Memory B cell (primary cell): ENCODE data around the gene DCLK1.

ENCODE experiments used
- ATAC-seq: fragments of 150-1000 bp; cut with Tn5 transposase; 2 replicates; pipeline ENCODE4 v1.10.0; 2021; ENCODE audit warnings: low read depth, mild to moderate bottlenecking, moderate library complexity
- DNase-seq, 2 donors: peaks; one replicate each; pipeline ENCODE4 v3.0.0; 2022; ENCODE audit warnings: low spot score in 2 of 2
- H3K27ac Mint-ChIP-seq: one replicate; pipeline ENCODE4 v1.8.0; 2022; ENCODE audit warnings: mild to moderate bottlenecking, moderate library complexity, mixed read lengths
- H3K27me3 Mint-ChIP-seq: one replicate; pipeline ENCODE4 v1.8.0; 2022; ENCODE audit warnings: mixed read lengths
- H3K36me3 Mint-ChIP-seq: one replicate; pipeline ENCODE4 v1.8.0; 2022; ENCODE audit warnings: mild to moderate bottlenecking, mixed read lengths
- H3K4me1 Mint-ChIP-seq: one replicate; pipeline ENCODE4 v1.8.0; 2022; ENCODE audit warnings: mixed read lengths
- H3K4me3 Mint-ChIP-seq: one replicate; pipeline ENCODE4 v1.8.0; 2022; ENCODE audit warnings: mild to moderate bottlenecking, moderate library complexity, mixed read lengths
- H3K9me3 Mint-ChIP-seq: one replicate; pipeline ENCODE4 v1.8.0; 2022; ENCODE audit warnings: mixed read lengths

DCLK1 gene

DNA sequence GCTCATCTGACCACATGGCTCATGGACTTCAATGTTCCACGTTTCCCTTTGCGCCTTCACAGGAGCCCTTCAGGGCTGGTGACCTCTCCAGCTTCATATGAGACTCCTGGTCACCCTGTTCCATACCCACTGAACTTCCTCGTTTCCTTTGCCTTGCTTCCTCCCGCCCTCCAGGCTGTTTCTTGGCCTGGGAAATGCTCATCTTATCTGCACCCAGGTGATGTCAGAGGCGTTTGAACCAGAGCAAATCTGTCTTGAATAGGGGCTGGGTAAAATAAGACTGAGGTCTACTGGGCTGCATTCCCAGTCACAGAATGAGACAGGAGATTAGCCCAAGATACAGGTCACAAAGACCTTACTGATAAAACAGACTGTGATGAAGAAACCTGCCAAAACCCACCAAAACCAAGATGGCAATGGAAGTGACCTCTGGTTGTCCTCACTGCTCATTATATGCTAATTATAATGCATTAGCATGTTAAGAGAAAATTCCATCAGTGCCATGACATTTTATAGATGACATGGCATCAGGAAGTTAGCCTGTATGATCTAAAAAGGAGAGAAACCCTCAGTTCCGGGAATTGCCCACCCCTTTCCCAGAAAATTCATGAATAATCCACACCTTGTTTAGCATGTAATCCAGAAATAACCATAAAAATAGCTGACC is 102.7 kb downstream of the DCLK1 start:
- Mint-ChIP-seq H3K9me3 (peaks cover 2% of the 10 kb centered on the region), H3K27ac (no peak overlapping the region), H3K4me3 (no peak overlapping the region), H3K27me3 (no peaks in the 10 kb centered on the region), H3K36me3 (no peaks in the 10 kb centered on the region), H3K4me1 (no peaks in the 10 kb centered on the region)
- no peak for ATAC-seq
- no peak for DNase-seq

GRCh38 chr13:36026531-36026930 is 104.7 kb downstream of the DCLK1 start:
- Mint-ChIP-seq H3K4me1 (no peaks in the 10 kb centered on the region), H3K27ac (no peak overlapping the region), H3K36me3 (no peaks in the 10 kb centered on the region), H3K27me3 (no peaks in the 10 kb centered on the region), H3K9me3 (peaks cover 7% of the 10 kb centered on the region), H3K4me3 (no peak overlapping the region)
- DNase-seq (no peak), ATAC-seq (no peak)

DNA sequence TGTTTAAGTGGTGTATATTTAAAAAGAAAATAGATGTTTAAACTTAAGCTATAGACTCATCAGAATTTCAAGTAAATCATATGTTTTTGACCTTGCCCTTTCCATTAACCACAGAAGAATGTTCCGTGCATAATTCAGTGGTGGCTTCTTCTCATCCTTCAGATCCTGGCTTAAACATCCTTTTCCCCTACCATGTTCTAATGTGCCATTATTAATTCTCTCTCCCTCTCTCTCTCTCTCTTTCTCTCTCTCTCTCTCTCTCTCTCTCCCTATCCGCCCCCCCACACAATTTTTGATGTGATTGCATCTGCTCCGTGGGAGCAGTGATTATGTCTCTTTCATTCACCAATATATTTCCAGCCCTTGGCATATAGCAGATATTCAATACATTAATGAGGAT is 116.4 kb downstream of the DCLK1 start:
- Mint-ChIP-seq H3K36me3 (peaks cover 1% of the 10 kb centered on the region), H3K9me3 (peaks cover 3% of the 10 kb centered on the region), H3K4me3 (no peak overlapping the region), H3K4me1 (no peaks in the 10 kb centered on the region), H3K27ac (no peak overlapping the region), H3K27me3 (peaks cover 2% of the 10 kb centered on the region)
- DNase-seq = no peak
- no peak for ATAC-seq

- H3K9me3 Mint-ChIP-seq = no peaks in the 10 kb centered on the region
- H3K4me3 Mint-ChIP-seq = no peak overlapping the region
- ATAC-seq (no peak), DNase-seq (no peak)
- no peak overlapping the region for H3K27ac Mint-ChIP-seq
- H3K4me1 Mint-ChIP-seq = no peaks in the 10 kb centered on the region
- no peaks in the 10 kb centered on the region for H3K27me3 Mint-ChIP-seq
- no peaks in the 10 kb centered on the region for H3K36me3 Mint-ChIP-seq
These were observed 124.1 kb downstream of the DCLK1 start for GRCh38 chr13:36006894-36007675.

DNA sequence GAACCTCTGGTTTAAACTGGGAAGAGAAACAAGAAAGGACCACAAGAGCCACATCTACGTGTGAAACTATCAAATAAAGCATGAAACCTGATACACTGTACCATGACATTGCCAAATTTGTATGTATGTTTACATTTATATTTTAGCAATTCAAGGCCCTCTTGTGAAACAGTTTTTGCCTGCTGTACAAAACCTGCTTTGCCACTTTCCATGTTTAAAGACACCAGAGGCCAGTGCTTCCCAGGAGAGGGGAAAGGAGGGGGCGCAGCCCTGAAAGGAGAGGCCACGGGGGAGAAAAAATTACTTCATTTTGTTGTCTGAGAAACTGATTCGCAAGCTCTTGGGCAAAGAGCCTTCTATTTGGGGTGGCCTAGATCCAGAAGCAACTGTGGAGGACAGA is 124.8 kb downstream of the DCLK1 start:
- no peak for DNase-seq
- no peaks in the 10 kb centered on the region for H3K27me3 Mint-ChIP-seq

DNA sequence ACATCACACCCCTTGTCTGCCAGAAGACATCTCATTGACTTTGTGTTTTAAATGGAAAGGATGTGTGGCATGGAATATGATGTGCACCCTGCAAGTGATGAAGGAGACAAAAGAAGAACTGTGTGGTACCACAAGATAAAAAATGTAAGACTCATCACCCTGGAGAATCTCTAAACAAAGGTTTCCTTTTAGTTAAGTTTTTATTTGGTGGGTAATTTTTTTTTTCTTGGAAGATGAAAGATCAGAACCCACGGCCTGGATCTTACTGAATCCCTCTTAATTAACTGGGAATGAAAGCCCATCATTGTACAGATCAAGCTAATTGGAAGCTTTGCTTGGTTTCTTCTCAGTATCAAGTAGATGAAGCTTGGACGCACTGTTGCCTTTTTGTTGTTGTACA is 129.6 kb downstream of the DCLK1 start:
- Mint-ChIP-seq H3K36me3 (no peaks in the 10 kb centered on the region), H3K9me3 (peaks cover 4% of the 10 kb centered on the region), H3K27ac (no peak overlapping the region), H3K4me1 (no peaks in the 10 kb centered on the region), H3K4me3 (no peak overlapping the region), H3K27me3 (no peaks in the 10 kb centered on the region)
- no peak for ATAC-seq
- no peak for DNase-seq

More for the DNA sequence above, 124.8 kb downstream of the DCLK1 start:
- Mint-ChIP-seq H3K9me3 (no peaks in the 10 kb centered on the region), H3K4me1 (no peaks in the 10 kb centered on the region), H3K36me3 (no peaks in the 10 kb centered on the region), H3K27ac (no peak overlapping the region), H3K4me3 (no peak overlapping the region)
- no peak for ATAC-seq

GRCh38 chr13:36000028-36000427 is 131.2 kb downstream of the DCLK1 start:
- ATAC-seq = no peak
- no peaks in the 10 kb centered on the region for H3K27me3 Mint-ChIP-seq
- H3K27ac Mint-ChIP-seq = no peak overlapping the region
- H3K36me3 Mint-ChIP-seq = no peaks in the 10 kb centered on the region
- DNase-seq = no peak
- peaks cover 4% of the 10 kb centered on the region for H3K9me3 Mint-ChIP-seq
- no peaks in the 10 kb centered on the region for H3K4me1 Mint-ChIP-seq
- H3K4me3 Mint-ChIP-seq = no peak overlapping the region

GRCh38 chr13:35996360-35996759 is 134.8 kb downstream of the DCLK1 start:
- DNase-seq (no peak), ATAC-seq (no peak)
- H3K9me3 Mint-ChIP-seq = peaks cover 4% of the 10 kb centered on the region
- H3K27ac Mint-ChIP-seq = no peak overlapping the region
- no peaks in the 10 kb centered on the region for H3K36me3 Mint-ChIP-seq
- H3K27me3 Mint-ChIP-seq = no peaks in the 10 kb centered on the region
- H3K4me3 Mint-ChIP-seq = no peak overlapping the region
- no peaks in the 10 kb centered on the region for H3K4me1 Mint-ChIP-seq

GRCh38 chr13:35995136-35995535 is 136.0 kb downstream of the DCLK1 start:
- no peak overlapping the region for H3K4me3 Mint-ChIP-seq
- no peaks in the 10 kb centered on the region for H3K4me1 Mint-ChIP-seq
- ATAC-seq = no peak
- H3K9me3 Mint-ChIP-seq = peaks cover 5% of the 10 kb centered on the region
- H3K27ac Mint-ChIP-seq = no peak overlapping the region
- no peaks in the 10 kb centered on the region for H3K36me3 Mint-ChIP-seq
- H3K27me3 Mint-ChIP-seq = no peaks in the 10 kb centered on the region
- no peak for DNase-seq

DNA sequence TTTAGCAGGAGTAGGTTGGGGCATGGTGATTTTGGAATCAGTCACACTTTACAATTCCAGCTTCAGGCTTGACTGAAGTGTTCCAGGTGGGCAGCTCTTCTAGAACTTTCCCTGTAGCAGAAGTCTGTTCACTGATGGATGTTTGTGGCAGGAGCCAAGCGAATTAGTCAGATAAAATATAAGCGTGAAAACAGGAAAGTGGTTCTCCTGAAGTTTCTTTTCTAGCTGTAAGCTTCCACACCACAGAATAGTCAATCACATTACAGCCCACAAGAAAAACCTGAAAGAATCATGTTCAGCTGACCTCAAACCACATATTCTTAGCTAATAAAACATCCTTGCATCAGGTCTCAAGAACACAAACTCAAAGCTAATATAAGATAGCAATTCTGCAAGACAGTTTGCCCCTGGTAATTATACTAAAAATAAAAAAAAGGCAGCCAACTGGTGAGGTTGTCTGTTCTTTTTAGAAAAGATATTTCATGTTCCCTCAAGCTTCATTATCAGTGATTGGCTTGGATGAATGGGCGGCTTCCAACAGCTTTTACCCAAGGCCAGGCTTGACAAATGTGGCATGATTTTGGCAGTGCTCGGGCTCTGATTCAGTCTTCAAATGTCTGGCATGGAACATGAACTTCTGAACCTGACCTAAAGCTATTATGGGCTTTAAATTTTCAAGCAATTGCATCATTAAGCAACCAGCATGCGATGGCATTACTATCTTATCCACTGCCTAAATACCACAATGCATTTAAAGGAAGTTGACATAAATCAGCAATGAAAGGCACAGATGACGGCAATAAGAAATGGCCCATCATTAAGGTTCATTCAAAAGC is 136.8 kb downstream of the DCLK1 start:
- ATAC-seq (no peak), DNase-seq (no peak)
- Mint-ChIP-seq H3K27me3 (no peaks in the 10 kb centered on the region), H3K4me3 (no peak overlapping the region), H3K9me3 (peaks cover 5% of the 10 kb centered on the region), H3K36me3 (no peaks in the 10 kb centered on the region), H3K4me1 (no peaks in the 10 kb centered on the region), H3K27ac (no peak overlapping the region)

GRCh38 chr13:35993686-35994085 is 137.5 kb downstream of the DCLK1 start:
- Mint-ChIP-seq H3K36me3 (no peaks in the 10 kb centered on the region), H3K4me1 (no peaks in the 10 kb centered on the region), H3K27ac (no peak overlapping the region), H3K27me3 (no peaks in the 10 kb centered on the region), H3K9me3 (peaks cover 5% of the 10 kb centered on the region), H3K4me3 (no peak overlapping the region)
- ATAC-seq (no peak), DNase-seq (no peak)

DNA sequence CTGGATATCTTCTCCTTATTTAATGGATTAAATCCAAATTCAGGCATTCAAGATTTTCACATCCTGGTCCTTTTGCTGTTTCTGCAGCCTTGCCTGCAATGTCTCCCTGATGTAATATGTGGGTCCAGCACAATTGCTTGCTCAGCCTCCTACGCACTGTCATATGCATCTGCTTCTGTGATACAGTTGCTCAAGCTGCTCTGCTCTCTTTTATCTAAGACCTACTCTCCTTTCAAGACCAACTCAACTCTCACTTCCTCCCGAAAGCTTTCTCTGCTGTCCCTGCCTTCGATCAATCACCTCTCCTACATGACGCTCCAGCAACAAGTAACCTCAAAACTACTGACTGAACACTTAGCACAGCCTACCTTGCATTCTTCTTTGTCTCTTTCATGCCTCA is 138.2 kb downstream of the DCLK1 start:
- no peaks in the 10 kb centered on the region for H3K4me1 Mint-ChIP-seq
- ATAC-seq (no peak), DNase-seq (no peak)
- H3K4me3 Mint-ChIP-seq = no peak overlapping the region
- H3K27me3 Mint-ChIP-seq = no peaks in the 10 kb centered on the region
- H3K9me3 Mint-ChIP-seq = peaks cover 3% of the 10 kb centered on the region
- H3K36me3 Mint-ChIP-seq = no peaks in the 10 kb centered on the region
- no peak overlapping the region for H3K27ac Mint-ChIP-seq

- no peak for DNase-seq
- ATAC-seq = no peak
- Mint-ChIP-seq H3K9me3 (peaks cover 3% of the 10 kb centered on the region), H3K4me1 (no peaks in the 10 kb centered on the region), H3K36me3 (no peaks in the 10 kb centered on the region), H3K27me3 (no peaks in the 10 kb centered on the region), H3K27ac (no peak overlapping the region), H3K4me3 (no peak overlapping the region)
These were observed 141.0 kb downstream of the DCLK1 start for GRCh38 chr13:35990196-35990595.

- Mint-ChIP-seq H3K4me3 (no peak overlapping the region), H3K27me3 (no peaks in the 10 kb centered on the region), H3K36me3 (no peaks in the 10 kb centered on the region), H3K27ac (no peak overlapping the region), H3K9me3 (peaks cover 4% of the 10 kb centered on the region), H3K4me1 (no peaks in the 10 kb centered on the region)
- ATAC-seq = no peak
- no peak for DNase-seq
These were observed 142.5 kb downstream of the DCLK1 start for GRCh38 chr13:35988648-35989081.
